SK-N-MC (cell line): Measurements from ENCODE around the gene PLPP3.

Experiments used
- EZH2 ChIP-seq: fragments of 200-600 bp; sonication (generic); IDR thresholded peaks from one replicate; pipeline ENCODE4 v1.6.1; 2017; ENCODE audit warnings: antibody characterized with exemption
- POLR2AphosphoS5 ChIP-seq: IDR thresholded peaks from 2 replicates; pipeline ENCODE4 v1.6.1; 2012; ENCODE audit warnings: mild to moderate bottlenecking, low read depth, low read length, borderline replicate concordance

- no peak for TF ChIP-seq EZH2
- TF ChIP-seq POLR2AphosphoS5, result no peak
Observed at GRCh38 chr1:56495538-56495937, 83.8 kb downstream of the PLPP3 start.
